Prostate gland (tissue), 2 donors: ENCODE measurements around the gene FXR1. TPM values are rescaled to one million over a fixed set of nuclear protein-coding genes. Genes with fewer than 3 reads are reported as not detected.
"Not testable (repeated sequence)": the region's sequence is repeated elsewhere in the genome, so short reads cannot be mapped to it uniquely, and the experiment has no call there.

Source experiments
- DNase-seq: peaks from one replicate; pipeline ENCODE4 v3.0.0-alpha.2; 2019; ENCODE audit warnings: low spot score
- H3K27ac ChIP-seq, 2 donors: fragments of 200-600 bp; sonication (generic); 2 replicates each; pipeline ENCODE4 v1.5.1; 2017 to 2019
- H3K27me3 ChIP-seq: fragments of 200-600 bp; sonication (generic); replicated peaks from 2 replicates; pipeline ENCODE4 v1.5.1; 2019; ENCODE audit not compliant: insufficient read depth
- H3K36me3 ChIP-seq, 2 donors: fragments of 200-600 bp; sonication (generic); 1 replicate in 1 of 2; 2 replicates in 1 of 2; pipeline versions ENCODE4 v1.5.1 to v1.8.1; 2017 to 2019
- H3K4me1 ChIP-seq: fragments of 200-600 bp; sonication (generic); replicated peaks from 2 replicates; pipeline ENCODE4 v1.5.1; 2019
- H3K4me3 ChIP-seq, 2 donors: fragments of 200-600 bp; sonication (generic); 2 replicates each; pipeline ENCODE4 v1.5.1; 2017 to 2019
- H3K9me3 ChIP-seq: fragments of 200-600 bp; sonication (generic); 2 replicates; pipeline ENCODE4 v1.5.1; 2017
- CTCF ChIP-seq, 4 experiments: fragments of 200-600 bp in 2 of 4; fragments of 450-650 bp in 2 of 4; sonication (generic) in 2 of 4; IDR thresholded peaks; 1 replicate in 3 of 4; 2 replicates in 1 of 4; pipeline ENCODE4 v1.5.1; 2016 to 2019; ENCODE audit warnings: antibody characterized with exemption in 4 of 4, mild to moderate bottlenecking in 2 of 4, moderate library complexity in 2 of 4
- POLR2A ChIP-seq: fragments of 450-650 bp; IDR thresholded peaks from one replicate; pipeline ENCODE4 v1.6.1; 2016; ENCODE audit warnings: antibody characterized with exemption, mild to moderate bottlenecking
- POLR2AphosphoS5 ChIP-seq: sonication (generic); formaldehyde crosslinking; IDR thresholded peaks from one replicate; pipeline ENCODE4 v1.6.1; 2017; ENCODE audit warnings: antibody characterized with exemption
- WGBS: methylation state at CpG from one replicate; pipeline ENCODE4 v1.1.5; 2018; 5-methylcytosine and 5-hydroxymethylcytosine counted together
- intact Hi-C: fragments of 100-400 bp; cut with DNase I; formaldehyde crosslinking; loops from one replicate; pipeline ENCODE4 v1.14.2; 2022
- total RNA-seq, 2 donors: library from RNA; depleted of rRNA; stranded (reverse); fragments of >200 nt; gene quantifications; one replicate each; pipeline ENCODE4 v1.1.0, GENCODE V29; 2016

The FXR1 gene
- 100 to 1,000 TPM in 1 of 2 donors, 10 to 100 TPM in 1; 80.2 to 114 TPM for total RNA-seq

GRCh38 chr3:180912304-180913296 lies at the start of gene FXR1:
Gene FXR1 (plus strand): TSS chr3:180912670. CDS start chr3:180912686, 16 bp downstream.
- WGBS, result under 1% methylated on average over 68 of the region's 68 CpGs
- intact Hi-C loops, result loop anchor here (2.0 kb wide), 1 partner anchor 76 kb away; the partner anchor contains the start of gene DNAJC19
- H3K4me1 ChIP-seq, result peaks cover 6% of the 10 kb centered on the region

GRCh38 chr3:180870008-180870699 lies 42.3 kb upstream of the FXR1 start:
- H3K27me3 ChIP-seq, result no peaks in the 10 kb centered on the region
- DNase-seq, result no peak
- H3K4me1 ChIP-seq, result no peaks in the 10 kb centered on the region
- H3K4me3 ChIP-seq, result peak overlapping the region; percentile 8 to 15
- no peaks in the 10 kb centered on the region for H3K9me3 ChIP-seq
- H3K36me3 ChIP-seq, result no peaks in the 10 kb centered on the region
- H3K27ac ChIP-seq, result no peak overlapping the region
- WGBS, result 8% methylated on average over 28 of the region's 28 CpGs
- intact Hi-C loops, result no loop called here
- TF ChIP-seq POLR2AphosphoS5 (no peak), CTCF (IDR thresholded peaks at IDR 0.05) (no peak), POLR2A (no peak)

More at GRCh38 chr3:180912304-180913296, at the start of gene FXR1:
- Histone ChIP-seq H3K36me3 (no peaks in the 10 kb centered on the region), H3K4me3 (peak within 1 kb of the TSS; percentile 88 to 91), H3K9me3 (no peaks in the 10 kb centered on the region), H3K27ac (peak within 1 kb of the TSS; percentile 93 to 95), H3K27me3 (no peaks in the 10 kb centered on the region)
- DNase-seq, result peak; percentile 89
- TF ChIP-seq POLR2AphosphoS5, result peak; percentile 88
- peak; percentile 70 for TF ChIP-seq POLR2A
- peak; percentile 50 to 84 (median 64) for TF ChIP-seq CTCF (IDR thresholded peaks at IDR 0.05)

- no peak overlapping the region for H3K27ac ChIP-seq
- intact Hi-C loops, result no loop called here
- no peaks in the 10 kb centered on the region for H3K27me3 ChIP-seq
Observed at GRCh38 chr3:180871901-180872300, 40.6 kb upstream of the FXR1 start.

GRCh38 chr3:180872430-180872829 lies 40.0 kb upstream of the FXR1 start:
- H3K9me3 ChIP-seq, intact Hi-C loops, H3K27ac ChIP-seq, H3K4me1 ChIP-seq, H3K36me3 ChIP-seq, H3K27me3 ChIP-seq, H3K4me3 ChIP-seq, DNase-seq: not testable (repeated sequence)
- 88% methylated on average over 9 of the region's 9 CpGs for WGBS

More at GRCh38 chr3:180871901-180872300, 40.6 kb upstream of the FXR1 start:
- H3K36me3 ChIP-seq, result no peaks in the 10 kb centered on the region
- DNase-seq, result no peak
- no peaks in the 10 kb centered on the region for H3K9me3 ChIP-seq
- TF ChIP-seq POLR2AphosphoS5 (no peak), CTCF (IDR thresholded peaks at IDR 0.05) (no peak), POLR2A (no peak)
- no peak overlapping the region for H3K4me3 ChIP-seq
- 36% methylated on average over 3 of the region's 3 CpGs for whole genome bisulfite sequencing
- H3K4me1 ChIP-seq, result no peaks in the 10 kb centered on the region

- WGBS, result 25% methylated on average over 2 of the region's 2 CpGs
- no peaks in the 10 kb centered on the region for H3K27me3 ChIP-seq
- H3K4me3 ChIP-seq, result no peak overlapping the region
- no peaks in the 10 kb centered on the region for H3K9me3 ChIP-seq
- H3K36me3 ChIP-seq, result no peaks in the 10 kb centered on the region
- H3K4me1 ChIP-seq, result no peaks in the 10 kb centered on the region
- intact Hi-C loops, result no loop called here
- DNase-seq, result no peak
- TF ChIP-seq POLR2A, result no peak
- TF ChIP-seq CTCF (IDR thresholded peaks at IDR 0.05), result no peak
- no peak for TF ChIP-seq POLR2AphosphoS5
- no peak overlapping the region for H3K27ac ChIP-seq
Observed at GRCh38 chr3:180875124-180875698, 37.3 kb upstream of the FXR1 start.
